RPMI7951 (cell line): ENCODE results near the gene PDPN. TPM values are rescaled to one million over a fixed set of nuclear protein-coding genes. Genes with fewer than 3 reads are reported as not detected.
A peak's percentile ranks its signal among the peaks of the same experiment; 100 is the strongest.

Source experiments
- DNase-seq: peaks from one replicate; pipeline ENCODE4 v3.0.0-alpha.2; 2012; ENCODE audit warnings: low read depth
- total RNA-seq: library from RNA; depleted of rRNA; stranded (reverse); fragments of >200 nt; shearing (Covaris generic); gene quantifications from 2 replicates; pipeline ENCODE4 v1.2.3, GENCODE V29; 2014

Gene PDPN
- total RNA-seq, 1 experiment from 2014 or later: 1.6 TPM

- DNase-seq: no peak
Measured at GRCh38 chr1:13617773-13618172, 34.1 kb downstream of the PDPN start.

- no peak for DNase-seq
Measured at GRCh38 chr1:13618483-13618882, 34.9 kb downstream of the PDPN start.

- DNase-seq: no peak
Measured at GRCh38 chr1:13619909-13620308, 36.3 kb downstream of the PDPN start.

- no peak for DNase-seq
Measured at GRCh38 chr1:13620825-13621224, 37.2 kb downstream of the PDPN start.

- DNase-seq: no peak
Measured at GRCh38 chr1:13622446-13622845, 38.8 kb downstream of the PDPN start.

- DNase-seq: no peak
Measured at GRCh38 chr1:13623021-13623637, 39.5 kb downstream of the PDPN start.

- no peak for DNase-seq
Measured at GRCh38 chr1:13624526-13624925, 40.9 kb downstream of the PDPN start.

GRCh38 chr1:13627127-13627526, 43.5 kb downstream of the PDPN start:
- no peak for DNase-seq

GRCh38 chr1:13628218-13628617, 44.6 kb downstream of the PDPN start:
- DNase-seq: no peak

GRCh38 chr1:13628711-13629110, 45.1 kb downstream of the PDPN start:
- no peak for DNase-seq

GRCh38 chr1:13642306-13643004, 58.8 kb downstream of the PDPN start:
- DNase-seq: no peak

- DNase-seq: no peak
Measured at GRCh38 chr1:13643017-13643416, 59.4 kb downstream of the PDPN start.

- DNase-seq: no peak
Measured at GRCh38 chr1:13646521-13646920, 62.9 kb downstream of the PDPN start.

- DNase-seq: peak; percentile 8
Measured at GRCh38 chr1:13651279-13651678, 67.6 kb downstream of the PDPN start.

- no peak for DNase-seq
Measured at GRCh38 chr1:13652238-13652637, 68.6 kb downstream of the PDPN start.

GRCh38 chr1:13661539-13661938, 77.9 kb downstream of the PDPN start:
- peak; percentile 25 for DNase-seq

- DNase-seq: peak; percentile 30
Measured at GRCh38 chr1:13662493-13662892, 78.9 kb downstream of the PDPN start.

- DNase-seq: no peak
Measured at GRCh38 chr1:13663969-13664368, 80.3 kb downstream of the PDPN start.

GRCh38 chr1:13664451-13664850, 80.8 kb downstream of the PDPN start:
- DNase-seq: no peak

- DNase-seq: no peak
Measured at GRCh38 chr1:13666317-13666716, 82.7 kb downstream of the PDPN start.
